B cell (primary cell): ENCODE measurements around the gene MAN1A1. TPM values are rescaled to one million over a fixed set of nuclear protein-coding genes. Genes with fewer than 3 reads are reported as not detected.

Experiments
- ATAC-seq: fragments of 200-7000 bp; cut with Tn5 transposase; one replicate; pipeline ENCODE4 v1.10.0; 2021; ENCODE audit warnings: low read depth, mild to moderate bottlenecking, moderate number of reproducible peaks, moderate library complexity
- CTCF ChIA-PET: fragments of 350-600 bp; sonication (Branson Sonifier 250); formaldehyde crosslinking; loops from one replicate; lab custom pipeline; 2021; ENCODE audit warnings: antibody characterized with exemption, inconsistent platforms; lab: Charles Lee
- POLR2A ChIA-PET: fragments of 350-600 bp; sonication (Branson Sonifier 250); formaldehyde crosslinking; loops from one replicate; lab custom pipeline; 2021; ENCODE audit warnings: antibody characterized with exemption; lab: Charles Lee
- DNase-seq: peaks from one replicate; pipeline ENCODE4 v3.0.0; 2013
- H2AFZ ChIP-seq: 2 replicates; pipeline ENCODE4 v1.6.1; 2012; ENCODE audit warnings: mild to moderate bottlenecking, low read depth, low read length; ENCODE audit not compliant: insufficient read depth, poor library complexity, severe bottlenecking
- H3K27ac ChIP-seq, 2 donors: 1 replicate in 1 of 2; 2 replicates in 1 of 2; pipeline ENCODE4 v1.5.1; 2012 to 2013; ENCODE audit warnings: low read length in 2 of 2, mild to moderate bottlenecking in 2 of 2, moderate library complexity in 1 of 2
- H3K27me3 ChIP-seq, 4 experiments: fragments of 200-600 bp in 1 of 4; sonication (generic) in 1 of 4; replicated peaks in 1 of 4; 1 replicate in 2 of 4; 2 replicates in 2 of 4; pipeline versions ENCODE4 v1.6.1 to v1.7.0; 2013 to 2016; ENCODE audit warnings: low read length in 3 of 4, mild to moderate bottlenecking in 2 of 4, mixed read lengths in 1 of 4, moderate library complexity in 1 of 4; ENCODE audit not compliant: insufficient read depth in 4 of 4, control insufficient read depth in 3 of 4; ENCODE audit errors: control extremely low read depth in 1 of 4
- H3K36me3 ChIP-seq, 2 experiments: replicated peaks in 1 of 2; 1 replicate in 1 of 2; 2 replicates in 1 of 2; pipeline versions ENCODE4 v1.6.1 to v1.7.1; 2013; ENCODE audit warnings: low read length in 1 of 2; ENCODE audit not compliant: insufficient read depth in 2 of 2, control insufficient read depth in 1 of 2; ENCODE audit errors: control extremely low read depth in 1 of 2, extremely low read depth in 1 of 2
- H3K4me1 ChIP-seq, 2 donors: fragments of 200-600 bp in 1 of 2; sonication (generic) in 1 of 2; 1 replicate in 1 of 2; 2 replicates in 1 of 2; pipeline versions ENCODE4 v1.5.1 to v1.6.1; 2013 to 2017; ENCODE audit warnings: low read length in 2 of 2; ENCODE audit not compliant: control insufficient read depth in 2 of 2, insufficient read depth in 2 of 2
- H3K4me2 ChIP-seq: replicated peaks from 2 replicates; pipeline ENCODE3; 2012; ENCODE audit warnings: mild to moderate bottlenecking, low read depth, low read length; ENCODE audit not compliant: poor library complexity, severe bottlenecking
- H3K4me3 ChIP-seq, 5 experiments: fragments of 200-600 bp in 1 of 5; sonication (generic) in 1 of 5; 1 replicate in 3 of 5; 2 replicates in 2 of 5; pipeline versions ENCODE4 v1.5.1 to v1.7.0; 2011 to 2016; ENCODE audit warnings: low read length in 4 of 5, mild to moderate bottlenecking in 4 of 5, low read depth in 2 of 5, control low read depth in 1 of 5, moderate library complexity in 1 of 5; ENCODE audit not compliant: insufficient read depth in 1 of 5; ENCODE audit errors: control extremely low read depth in 1 of 5, extremely low read depth in 1 of 5
- H3K79me2 ChIP-seq: fragments of 200-600 bp; sonication (generic); one replicate; pipeline ENCODE4 v1.6.0; 2016; ENCODE audit warnings: low read length; ENCODE audit not compliant: control insufficient read depth, insufficient read depth
- H3K9ac ChIP-seq: fragments of 200-600 bp; sonication (generic); 2 replicates; pipeline ENCODE4 v1.6.1; 2017; ENCODE audit warnings: mild to moderate bottlenecking, low read length, moderate library complexity
- H3K9me3 ChIP-seq, 3 donors: one replicate each; pipeline versions ENCODE4 v1.6.1 to v1.7.1; 2013; ENCODE audit warnings: low read length in 2 of 3; ENCODE audit not compliant: control insufficient read depth in 2 of 3, insufficient read depth in 1 of 3; ENCODE audit errors: control extremely low read depth in 1 of 3
- H4K20me1 ChIP-seq: 2 replicates; pipeline ENCODE4 v1.6.0; 2012; ENCODE audit warnings: mild to moderate bottlenecking, low read length; ENCODE audit not compliant: insufficient read depth, control insufficient read depth, poor library complexity, severe bottlenecking
- H3K27ac Mint-ChIP-seq: one replicate; pipeline ENCODE4 v1.8.0; 2021; ENCODE audit warnings: mixed read lengths
- H3K27me3 Mint-ChIP-seq: one replicate; pipeline ENCODE4 v1.8.0; 2021; ENCODE audit warnings: mixed read lengths
- H3K4me1 Mint-ChIP-seq: one replicate; pipeline ENCODE4 v1.8.0; 2021; ENCODE audit warnings: mixed read lengths
- H3K4me3 Mint-ChIP-seq: one replicate; pipeline ENCODE4 v1.8.0; 2021; ENCODE audit warnings: mixed read lengths
- H3K9me3 Mint-ChIP-seq: one replicate; pipeline ENCODE4 v1.8.0; 2022; ENCODE audit warnings: mixed read lengths; ENCODE audit not compliant: insufficient read depth
- EZH2 ChIP-seq: IDR thresholded peaks from 2 replicates; pipeline ENCODE4 v1.6.1; 2012; ENCODE audit warnings: borderline replicate concordance, low read depth, mild to moderate bottlenecking, moderate library complexity, low read length; ENCODE audit not compliant: insufficient read depth, poor library complexity, severe bottlenecking
- WGBS: methylation state at CpG from one replicate; pipeline ENCODE4 v1.1.5; 2013; ENCODE audit warnings: missing lambda C conversion rate; ENCODE audit not compliant: insufficient coverage; 5-methylcytosine and 5-hydroxymethylcytosine counted together
- intact Hi-C: fragments of 100-400 bp; cut with micrococcal nuclease; formaldehyde crosslinking; loops from one replicate; pipeline ENCODE4 v1.10.0; 2022
- polyA plus RNA-seq: library from polyadenylated mRNA; depleted of rRNA; stranded (reverse); fragments of >200 nt; gene quantifications from 2 replicates; pipeline ENCODE4 v1.2.3, GENCODE V29; 2012
- total RNA-seq, 2 donors: library from RNA; stranded (reverse); fragments of 120-200 nt in 1 of 2; gene quantifications; 1 replicate in 1 of 2; 2 replicates in 1 of 2; pipeline versions ENCODE4 v1.2.3 to v1.2.4, GENCODE V29; 2013 to 2022
- TF ChIP-seq, protein P1 (sequence below): fragments of 200-600 bp; IDR thresholded peaks from one replicate; pipeline ENCODE4 v1.8.0; 2022; ENCODE audit warnings: antibody characterized with exemption, mild to moderate bottlenecking

MAN1A1 gene
- total and polyA plus RNA-seq, 2 donors (not counting 1 experiment from before 2014, with no cell fraction given): 5.1 to 31.7 TPM

DNA sequence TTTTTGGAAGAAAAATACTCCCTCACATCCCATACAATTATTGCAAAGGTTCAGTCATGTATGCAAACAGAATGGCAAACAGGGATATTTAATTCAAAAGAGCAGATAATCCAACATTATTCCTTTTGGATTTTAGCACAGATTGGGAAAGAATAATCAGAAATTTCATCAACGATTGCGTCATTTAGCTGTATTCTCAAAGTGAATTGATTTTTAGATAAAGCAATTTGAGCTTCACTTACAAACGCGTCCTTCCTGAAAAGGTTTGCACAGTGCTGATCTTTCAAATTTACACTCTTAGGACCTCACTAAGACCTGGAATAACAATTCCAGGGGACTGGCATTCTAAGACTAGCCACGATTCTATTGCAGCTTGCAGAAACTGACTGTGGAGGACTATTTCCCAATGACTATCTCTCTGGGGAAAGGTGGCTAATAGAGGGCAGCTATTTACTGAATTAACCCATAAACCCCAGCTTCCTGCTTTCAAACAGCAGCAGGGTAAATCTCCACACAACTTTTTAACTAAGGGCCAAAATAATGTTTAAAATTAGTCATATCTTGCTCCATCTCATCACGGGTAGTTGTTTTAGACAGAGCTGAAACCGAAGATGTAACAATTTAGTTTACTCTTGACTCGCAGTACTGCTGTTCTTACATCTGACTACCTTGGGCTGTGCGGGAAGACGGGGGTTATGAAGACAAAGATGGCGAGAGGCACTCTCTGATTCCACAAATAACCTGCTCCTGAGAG lies 139.9 kb downstream of the MAN1A1 start:
- no peak overlapping the region for H3K27ac ChIP-seq
- ChIA-PET CTCF (no interaction called here), POLR2A (no interaction called here)
- intact Hi-C loops: no loop called here
- TF ChIP-seq EZH2: no peak
- TF ChIP-seq, protein P1, sequence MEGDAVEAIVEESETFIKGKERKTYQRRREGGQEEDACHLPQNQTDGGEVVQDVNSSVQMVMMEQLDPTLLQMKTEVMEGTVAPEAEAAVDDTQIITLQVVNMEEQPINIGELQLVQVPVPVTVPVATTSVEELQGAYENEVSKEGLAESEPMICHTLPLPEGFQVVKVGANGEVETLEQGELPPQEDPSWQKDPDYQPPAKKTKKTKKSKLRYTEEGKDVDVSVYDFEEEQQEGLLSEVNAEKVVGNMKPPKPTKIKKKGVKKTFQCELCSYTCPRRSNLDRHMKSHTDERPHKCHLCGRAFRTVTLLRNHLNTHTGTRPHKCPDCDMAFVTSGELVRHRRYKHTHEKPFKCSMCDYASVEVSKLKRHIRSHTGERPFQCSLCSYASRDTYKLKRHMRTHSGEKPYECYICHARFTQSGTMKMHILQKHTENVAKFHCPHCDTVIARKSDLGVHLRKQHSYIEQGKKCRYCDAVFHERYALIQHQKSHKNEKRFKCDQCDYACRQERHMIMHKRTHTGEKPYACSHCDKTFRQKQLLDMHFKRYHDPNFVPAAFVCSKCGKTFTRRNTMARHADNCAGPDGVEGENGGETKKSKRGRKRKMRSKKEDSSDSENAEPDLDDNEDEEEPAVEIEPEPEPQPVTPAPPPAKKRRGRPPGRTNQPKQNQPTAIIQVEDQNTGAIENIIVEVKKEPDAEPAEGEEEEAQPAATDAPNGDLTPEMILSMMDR: no peak
- H2AFZ ChIP-seq: no peak overlapping the region
- no peak overlapping the region for H3K9ac ChIP-seq
- no peak overlapping the region for H3K4me3 Mint-ChIP-seq
- H3K27ac Mint-ChIP-seq: no peak overlapping the region
- H3K9me3 ChIP-seq: no peaks in the 10 kb centered on the region
- no peak overlapping the region for H3K4me3 ChIP-seq
- no peaks in the 10 kb centered on the region for H3K79me2 ChIP-seq
- peaks cover 3 to 10% of the 10 kb centered on the region in 2 donors for H3K4me1 ChIP-seq
- no peak for ATAC-seq
- H3K27me3 Mint-ChIP-seq: no peaks in the 10 kb centered on the region
- no peaks in the 10 kb centered on the region for H3K36me3 ChIP-seq
- no peaks in the 10 kb centered on the region for H3K27me3 ChIP-seq
- WGBS: 88% methylated on average over 7 of the region's 11 CpGs
- DNase-seq: no peak
- H4K20me1 ChIP-seq: no peaks in the 10 kb centered on the region
- H3K4me2 ChIP-seq: no peak overlapping the region
- peaks cover 19% of the 10 kb centered on the region for H3K4me1 Mint-ChIP-seq
- H3K9me3 Mint-ChIP-seq: no peaks in the 10 kb centered on the region

DNA sequence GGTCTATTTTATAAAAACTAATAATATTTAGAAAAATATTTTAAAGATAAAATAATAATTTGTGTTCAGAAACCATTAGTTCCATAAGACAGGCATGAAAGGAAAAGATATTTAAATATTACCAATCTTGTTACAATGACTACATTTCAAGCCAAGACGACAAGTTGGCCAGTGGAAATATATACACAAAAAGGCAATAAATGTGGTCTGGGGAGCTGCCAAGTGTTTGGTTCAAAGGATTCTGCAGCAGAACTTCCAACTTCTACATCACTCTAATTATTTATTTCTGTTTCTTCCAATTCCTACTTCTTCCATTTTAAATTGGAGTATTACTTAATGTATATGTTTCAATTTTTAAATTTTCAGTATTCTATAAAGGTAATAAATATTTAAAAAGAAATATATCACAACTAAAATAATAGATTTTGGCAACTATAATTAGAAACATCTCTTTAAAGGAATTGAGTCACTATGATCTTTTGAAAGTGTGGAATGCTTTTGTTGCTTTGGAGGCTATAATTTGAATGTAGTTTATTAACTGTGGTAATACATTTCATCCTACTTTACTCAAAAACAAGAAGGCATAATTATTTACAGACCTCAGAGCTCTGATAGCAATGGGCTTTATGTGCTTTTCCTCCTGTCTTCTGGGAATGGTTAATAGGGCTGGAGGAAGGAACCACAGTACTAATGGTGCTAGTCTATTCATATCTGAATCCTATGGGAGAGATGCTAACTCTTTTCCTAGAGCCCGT lies 141.4 kb downstream of the MAN1A1 start:
- WGBS: no CpG with 5 or more reads among the region's 2 CpGs
- no peaks in the 10 kb centered on the region for H4K20me1 ChIP-seq
- Mint-ChIP-seq H3K4me1 (peaks cover 19% of the 10 kb centered on the region), H3K27ac (no peak overlapping the region), H3K9me3 (no peaks in the 10 kb centered on the region), H3K4me3 (no peak overlapping the region), H3K27me3 (no peaks in the 10 kb centered on the region)
- intact Hi-C loops: no loop called here
- H3K9me3 ChIP-seq: no peaks in the 10 kb centered on the region
- peaks cover 3 to 10% of the 10 kb centered on the region in 2 donors for H3K4me1 ChIP-seq
- no peaks in the 10 kb centered on the region for H3K27me3 ChIP-seq
- CTCF ChIA-PET: no interaction called here
- no peaks in the 10 kb centered on the region for H3K79me2 ChIP-seq
- H3K36me3 ChIP-seq: peaks cover 0 to 12% of the 10 kb centered on the region in 2 experiments
- no peak for TF ChIP-seq EZH2
- TF ChIP-seq, protein P1: no peak
- no peak overlapping the region for H3K4me3 ChIP-seq
- H3K4me2 ChIP-seq: no peak overlapping the region
- H3K27ac ChIP-seq: no peak overlapping the region
- H2AFZ ChIP-seq: no peak overlapping the region
- POLR2A ChIA-PET: no interaction called here
- DNase-seq (no peak), ATAC-seq (no peak)
- no peak overlapping the region for H3K9ac ChIP-seq
